HG02885 (cell line): Measurements from ENCODE around the gene LUC7L.
"Not testable (repeated sequence)": the region's sequence is repeated elsewhere in the genome, so short reads cannot be mapped to it uniquely, and the experiment has no call there.

ENCODE experiments used
- ATAC-seq: cut with Tn5 transposase; IDR thresholded peaks from one replicate; pipeline ENCODE4 v1.9.1; 2021; ENCODE audit warnings: mild to moderate bottlenecking; ENCODE audit not compliant: unreplicated experiment, poor library complexity

Gene LUC7L

GRCh38 chr16:183005-183404 is 46.2 kb downstream of the LUC7L start:
- ATAC-seq: no peak

GRCh38 chr16:181565-182021 is 47.7 kb downstream of the LUC7L start:
- no peak for ATAC-seq

GRCh38 chr16:180681-181564 is 48.3 kb downstream of the LUC7L start:
- no peak for ATAC-seq

- no peak for ATAC-seq
Observed at GRCh38 chr16:180101-180675, 49.1 kb downstream of the LUC7L start, which contains the start of gene HBQ1. HBQ1 (plus strand) TSS chr16:180459; CDS start chr16:180487, 28 bp downstream.

- no peak for ATAC-seq
Observed at GRCh38 chr16:179211-180092, 49.8 kb downstream of the LUC7L start.

GRCh38 chr16:178668-179015 is 50.6 kb downstream of the LUC7L start:
- no peak for ATAC-seq

- no peak for ATAC-seq
Observed at GRCh38 chr16:177981-178667, 51.1 kb downstream of the LUC7L start.

GRCh38 chr16:177394-177822 is 51.8 kb downstream of the LUC7L start:
- no peak for ATAC-seq

- ATAC-seq: not testable (repeated sequence)
Observed at GRCh38 chr16:176477-177382, 52.5 kb downstream of the LUC7L start, which contains the start of gene HBA1. HBA1 (plus strand) TSS chr16:176680; CDS start chr16:176717, 37 bp downstream.

- not testable (repeated sequence) for ATAC-seq
Observed at GRCh38 chr16:176006-176405, 53.2 kb downstream of the LUC7L start.

- ATAC-seq: no peak
Observed at GRCh38 chr16:175011-175949, 54.0 kb downstream of the LUC7L start.

- not testable (repeated sequence) for ATAC-seq
Observed at GRCh38 chr16:173928-174769, 55.1 kb downstream of the LUC7L start.

- ATAC-seq: not testable (repeated sequence)
Observed at GRCh38 chr16:173211-173854, 55.9 kb downstream of the LUC7L start.

- ATAC-seq: not testable (repeated sequence)
Observed at GRCh38 chr16:172374-172941, 56.8 kb downstream of the LUC7L start, which contains the start of gene HBA2. HBA2 (plus strand) TSS chr16:172876; CDS start chr16:172913, 37 bp downstream.

- ATAC-seq: no peak
Observed at GRCh38 chr16:170788-171187, 58.5 kb downstream of the LUC7L start.

GRCh38 chr16:170088-170507 is 59.2 kb downstream of the LUC7L start:
- ATAC-seq: not testable (repeated sequence)
